Activated T-cell treated with anti-CD3 and anti-CD28 coated beads, Interleukin-2, amount 50 U/mL, for 1 hour (primary cell): ENCODE results near the gene SLC6A9.

Experiments used
- DNase-seq: peaks from one replicate; pipeline ENCODE4 v3.0.0-alpha.2; 2020

Gene SLC6A9

GRCh38 chr1:43981636-43982035 is 49.6 kb downstream of the SLC6A9 start:
- DNase-seq, result no peak

GRCh38 chr1:43981135-43981491 is 50.1 kb downstream of the SLC6A9 start:
- DNase-seq, result no peak

- no peak for DNase-seq
Measured at GRCh38 chr1:43980255-43981134, 50.8 kb downstream of the SLC6A9 start.

DNA sequence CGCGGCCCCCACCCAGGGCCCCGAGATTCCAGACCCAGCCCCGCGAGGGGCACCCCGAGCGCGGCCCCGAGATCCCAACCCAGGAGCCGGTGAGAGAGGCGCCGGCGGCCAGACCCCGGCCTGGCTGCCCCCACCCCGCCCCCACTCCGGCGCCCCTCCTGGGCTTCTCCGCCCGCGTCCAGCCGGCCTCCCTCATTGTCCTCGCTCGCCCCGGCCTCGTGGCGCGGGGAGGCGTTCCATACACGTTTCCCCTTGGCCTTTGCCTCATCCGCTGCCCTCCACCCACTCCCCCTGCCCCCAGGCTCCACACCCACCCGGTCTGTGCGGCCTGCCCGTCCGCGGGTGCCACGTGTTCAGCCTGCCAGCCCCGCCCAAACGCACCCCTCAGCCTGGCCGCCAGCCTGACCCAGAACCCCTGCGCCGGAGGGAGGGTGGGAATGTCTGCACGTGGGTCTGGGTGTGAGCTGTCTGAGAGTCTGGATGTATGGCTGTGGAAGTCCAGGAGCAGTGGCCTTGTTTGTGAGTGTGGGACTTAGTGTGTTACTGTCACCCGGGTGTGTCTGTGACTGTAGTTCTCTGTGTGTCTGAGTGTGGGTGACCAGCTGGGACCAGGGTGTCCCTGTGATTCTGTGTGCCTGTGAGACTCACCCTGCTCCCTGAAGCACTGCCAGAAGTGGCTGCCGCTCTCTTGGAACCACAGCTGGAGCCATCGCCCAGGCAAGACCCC is 51.6 kb downstream of the SLC6A9 start:
- peak; percentile 30 for DNase-seq

GRCh38 chr1:43979261-43979527 is 52.1 kb downstream of the SLC6A9 start:
- DNase-seq, result no peak

DNA sequence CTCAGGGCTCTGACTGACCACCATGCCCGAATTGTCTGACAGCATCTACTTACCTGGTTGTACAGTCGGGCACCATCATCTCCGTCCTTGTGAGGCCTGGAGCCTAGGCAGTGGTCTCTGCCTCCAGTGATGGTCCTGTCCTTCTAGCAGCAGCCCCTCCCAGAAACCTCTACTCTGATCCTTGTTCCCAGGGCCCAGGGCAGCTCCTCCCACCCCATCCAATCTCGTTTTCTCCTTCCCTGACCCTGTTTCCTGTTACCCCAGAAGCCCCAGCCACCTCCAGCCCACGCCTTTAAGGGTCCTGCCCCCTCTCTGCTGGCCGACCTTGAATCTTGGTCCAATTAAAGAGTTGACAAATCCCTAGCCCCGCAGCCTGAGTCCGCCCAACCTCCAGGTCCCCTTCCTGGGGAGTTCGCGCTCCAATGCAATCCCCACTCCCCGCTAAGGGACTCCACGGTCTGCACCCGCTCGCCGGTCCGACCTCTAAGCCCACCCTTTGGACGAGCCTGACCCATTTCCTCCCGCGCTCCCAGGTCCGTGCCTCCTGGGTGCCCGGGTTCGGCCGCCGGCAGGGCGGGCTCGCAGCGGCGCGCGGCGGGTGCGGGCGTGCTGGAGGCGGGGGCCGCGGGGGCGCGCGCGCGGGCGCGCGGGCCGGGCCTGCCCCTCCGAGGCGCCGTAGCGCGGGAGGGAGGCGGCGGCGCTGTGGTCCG is 52.6 kb downstream of the SLC6A9 start, which contains the start of gene B4GALT2:
B4GALT2 (plus strand) TSS at position 660 of the 710 bp plus-strand sequence. CDS start 1,951 bp downstream, outside the sequence.
- peak; percentile 46 for DNase-seq

GRCh38 chr1:43978264-43978550 is 53.1 kb downstream of the SLC6A9 start:
- DNase-seq, result no peak

- DNase-seq, result no peak
Measured at GRCh38 chr1:43977376-43978263, 53.6 kb downstream of the SLC6A9 start.

- no peak for DNase-seq
Measured at GRCh38 chr1:43976890-43977289, 54.4 kb downstream of the SLC6A9 start.

GRCh38 chr1:43976045-43976444 is 55.2 kb downstream of the SLC6A9 start:
- DNase-seq, result no peak

GRCh38 chr1:43975249-43975961 is 55.9 kb downstream of the SLC6A9 start:
- peak; percentile 45 for DNase-seq

DNA sequence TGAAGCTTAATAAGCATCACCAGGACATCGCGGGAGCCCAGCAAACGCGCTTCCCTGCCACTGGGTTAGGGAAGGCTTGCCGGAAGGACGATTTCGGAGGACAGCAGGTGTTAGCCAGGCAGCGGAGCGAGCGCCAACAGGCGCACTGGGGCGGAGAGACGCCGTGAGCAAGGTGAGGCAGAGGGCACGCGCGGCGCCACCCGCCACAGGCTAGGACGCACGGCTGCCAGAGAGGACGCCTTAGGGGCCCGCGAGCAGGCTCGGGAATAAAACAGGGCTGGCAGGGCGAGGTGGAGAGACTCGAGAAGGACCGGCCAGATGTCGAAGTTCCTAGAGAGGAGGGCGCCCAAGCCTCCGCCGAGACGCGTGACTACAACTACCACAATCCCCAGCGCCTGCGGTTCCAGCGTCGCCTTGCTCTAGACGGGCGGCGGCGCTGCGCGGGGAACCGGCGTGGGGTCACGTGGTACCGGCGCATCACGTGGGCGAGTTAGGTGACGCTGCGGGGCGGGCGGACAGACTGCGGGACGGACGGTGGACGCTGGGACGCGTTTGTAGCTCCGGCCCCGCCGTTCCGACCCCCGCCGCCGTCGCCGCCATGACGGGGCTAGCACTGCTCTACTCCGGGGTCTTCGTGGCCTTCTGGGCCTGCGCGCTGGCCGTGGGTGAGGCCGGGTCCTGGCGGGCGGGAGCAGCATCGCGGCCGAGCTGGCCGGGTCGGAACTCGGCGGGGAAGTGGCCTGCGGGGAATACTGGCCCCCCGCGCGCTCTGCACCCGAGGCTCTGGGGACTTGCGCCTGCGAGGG is 56.6 kb downstream of the SLC6A9 start, which contains the start of gene ATP6V0B:
ATP6V0B (plus strand) TSS at position 518 of the 806 bp plus-strand sequence; CDS start at position 599, 81 bp downstream.
- DNase-seq, result peak; percentile 93

- DNase-seq, result no peak
Measured at GRCh38 chr1:43973981-43974442, 57.2 kb downstream of the SLC6A9 start.

DNA sequence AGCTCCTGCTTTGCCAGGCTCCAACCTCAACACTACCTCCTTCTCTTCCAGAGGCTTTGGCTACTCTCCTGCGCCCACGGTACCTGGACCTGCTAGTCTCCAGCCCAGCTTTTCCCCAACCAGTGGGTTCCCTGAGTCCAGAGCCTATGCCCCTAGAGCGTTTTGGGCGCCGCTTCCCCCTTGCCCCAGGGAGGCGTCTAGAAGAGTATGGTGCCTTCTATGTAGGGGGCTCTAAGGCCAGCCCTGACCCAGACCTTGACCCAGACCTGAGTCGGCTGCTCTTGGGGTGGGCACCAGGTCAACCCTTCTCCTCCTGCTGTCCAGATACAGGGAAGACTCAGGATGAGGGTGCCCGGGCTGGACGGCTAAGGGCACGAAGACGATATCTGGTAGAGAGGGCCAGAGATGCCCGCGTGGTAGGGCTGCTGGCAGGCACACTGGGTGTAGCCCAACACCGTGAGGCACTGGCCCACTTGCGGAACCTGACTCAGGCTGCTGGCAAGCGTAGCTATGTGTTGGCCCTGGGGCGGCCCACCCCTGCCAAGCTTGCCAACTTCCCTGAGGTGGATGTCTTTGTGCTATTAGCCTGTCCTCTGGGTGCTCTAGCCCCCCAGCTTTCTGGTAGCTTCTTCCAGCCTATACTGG is 59.8 kb downstream of the SLC6A9 start:
- no peak for DNase-seq

DNA sequence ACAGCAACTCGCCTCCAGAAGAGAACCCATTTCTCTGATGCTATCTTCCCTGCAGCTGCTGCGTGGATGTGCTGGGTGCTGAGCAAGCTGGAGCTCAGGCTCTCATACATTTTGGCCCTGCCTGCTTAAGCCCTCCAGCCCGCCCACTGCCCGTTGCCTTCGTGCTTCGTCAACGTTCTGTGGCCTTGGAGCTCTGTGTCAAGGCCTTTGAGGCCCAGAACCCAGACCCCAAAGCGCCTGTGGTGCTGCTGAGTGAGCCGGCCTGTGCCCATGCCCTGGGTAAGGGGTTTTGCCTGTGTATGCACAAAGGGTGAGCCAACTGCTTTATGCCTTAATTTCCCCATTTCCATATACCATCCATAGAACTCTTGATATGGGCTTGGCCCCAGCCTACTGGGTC is 60.4 kb downstream of the SLC6A9 start:
- DNase-seq, result no peak

GRCh38 chr1:43970502-43970901 is 60.8 kb downstream of the SLC6A9 start:
- no peak for DNase-seq

DNA sequence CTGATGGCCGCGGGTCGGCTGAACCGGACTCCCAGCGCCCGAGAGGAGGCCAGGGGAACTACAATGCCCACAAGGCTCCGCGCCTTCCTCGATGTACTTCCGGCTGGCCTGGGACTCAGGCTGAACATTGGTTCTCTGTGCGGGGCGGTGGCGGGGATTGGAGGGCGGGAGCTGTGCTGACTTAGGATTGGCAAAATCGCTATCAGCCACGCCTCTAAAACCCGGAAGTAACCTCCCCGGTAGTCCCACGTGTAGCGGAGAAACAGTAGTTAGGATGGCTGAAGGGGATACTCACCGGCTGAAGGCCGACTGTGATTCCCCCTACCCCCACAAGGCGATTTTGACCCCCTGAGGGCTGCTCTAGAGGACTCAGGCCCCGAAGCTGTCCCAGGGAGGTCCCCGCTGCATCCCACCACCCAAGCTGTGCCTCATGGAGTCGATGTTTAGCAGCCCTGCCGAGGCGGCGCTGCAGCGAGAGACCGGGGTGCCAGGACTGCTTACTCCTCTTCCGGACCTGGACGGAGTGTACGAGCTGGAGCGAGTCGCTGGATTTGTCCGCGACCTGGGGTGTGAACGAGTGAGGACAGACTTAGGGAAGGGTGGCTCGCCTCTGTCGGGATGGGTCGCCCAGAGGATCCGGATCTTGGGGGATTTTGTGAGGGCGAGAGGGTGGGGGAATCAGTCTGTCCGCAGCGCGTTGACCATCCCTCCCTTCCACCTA is 61.4 kb downstream of the SLC6A9 start, which contains the start of gene DPH2:
DPH2 (plus strand) TSS at position 265 of the 721 bp plus-strand sequence; CDS start at position 431, 166 bp downstream.
- peak; percentile 90 for DNase-seq

- no peak for DNase-seq
Measured at GRCh38 chr1:43969416-43969745, 61.9 kb downstream of the SLC6A9 start.

DNA sequence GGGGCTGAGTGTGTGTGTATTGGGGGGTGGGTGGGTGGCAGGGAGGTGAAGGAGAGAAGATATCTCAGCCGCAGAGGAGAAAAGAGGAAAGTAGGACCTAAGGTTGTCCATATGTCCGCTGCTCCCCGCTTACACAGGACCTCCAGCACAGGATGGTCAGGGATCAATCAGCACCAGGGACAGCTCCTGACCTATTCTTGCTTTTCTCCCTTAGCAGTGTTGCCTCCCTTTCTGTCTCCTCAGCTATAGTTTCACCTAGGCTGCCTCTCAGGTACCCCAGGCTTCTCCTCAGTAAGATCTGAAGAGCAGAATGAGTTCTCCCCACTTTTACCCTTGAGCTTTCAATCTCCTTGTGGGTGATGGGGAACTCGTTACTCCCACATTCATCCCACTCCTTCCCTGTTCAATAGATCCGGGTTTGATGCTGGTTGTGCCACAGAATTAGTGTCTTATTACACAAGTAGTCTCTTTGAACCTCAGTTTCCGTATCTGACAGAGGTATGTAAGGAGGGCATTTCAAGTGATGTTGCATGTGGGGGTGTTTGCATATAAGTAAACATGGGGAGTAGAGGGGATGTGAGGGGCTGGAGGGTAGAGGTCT is 62.8 kb downstream of the SLC6A9 start:
- no peak for DNase-seq
